GM12878 (cell line): ENCODE measurements around the gene CUZD1. TPM values are rescaled to one million over a fixed set of nuclear protein-coding genes. Genes with fewer than 3 reads are reported as not detected.

Experiments used
- ATAC-seq: fragments of 200-7000 bp; cut with Tn5 transposase; 3 replicates; pipeline ENCODE4 v1.9.1; 2020; ENCODE audit warnings: mild to moderate bottlenecking, moderate library complexity
- BruUV-seq: library from RNA; stranded (reverse); fragments of 400-500 nt; replicated peaks from 2 replicates; lab custom pipeline; 2021; lab: Mats Ljungman, UMichigan
- CTCF ChIA-PET: fragments of 300-600 bp; sonication (Branson Sonifier 250); formaldehyde crosslinking; extraction: SDS; loops from one replicate; lab custom pipeline; 2021; ENCODE audit warnings: inconsistent platforms; lab: Yijun Ruan, JAX
- POLR2A ChIA-PET: fragments of 350-600 bp; formaldehyde crosslinking; extraction: SDS; loops from one replicate; lab custom pipeline; 2021; ENCODE audit warnings: inconsistent platforms; lab: Charles Lee
- RAD21 ChIA-PET: fragments of 300-600 bp; sonication (Branson Sonifier 250); formaldehyde crosslinking; loops from one replicate; lab custom pipeline; 2023; ENCODE audit warnings: antibody characterized with exemption; ENCODE audit not compliant: unreplicated experiment; lab: Charles Lee
- SMC1A ChIA-PET: fragments of 300-600 bp; sonication (Branson Sonifier 250); formaldehyde crosslinking; loops from one replicate; lab custom pipeline; 2023; ENCODE audit not compliant: unreplicated experiment, uncharacterized antibody; lab: Charles Lee
- DNase-seq: peaks from one replicate; pipeline ENCODE4 v3.0.0-alpha.2; 2011; ENCODE audit warnings: low read depth, low spot score
- FAIRE-seq: peaks from 3 replicates; lab custom pipeline; 2011; peaks lifted over from hg19 to GRCh38; lab: Jason Lieb, UNC
- H2AFZ ChIP-seq: 2 replicates; pipeline ENCODE4 v1.6.0; 2011; ENCODE audit warnings: low read depth, low read length, control low read depth; ENCODE audit not compliant: control insufficient read depth
- H3K27ac ChIP-seq: 2 replicates; pipeline ENCODE4 v1.5.1; 2011; ENCODE audit warnings: control low read depth; ENCODE audit not compliant: control insufficient read depth, insufficient read depth
- H3K27me3 ChIP-seq, 2 experiments: replicated peaks in 1 of 2; 2 replicates each; pipeline versions ENCODE4 v1.6.0 to v1.6.1; 2011; ENCODE audit warnings: low read length in 1 of 2; ENCODE audit not compliant: control insufficient read depth in 2 of 2, insufficient read depth in 2 of 2
- H3K36me3 ChIP-seq, 2 experiments: 2 replicates each; pipeline ENCODE4 v1.5.1; 2011; ENCODE audit warnings: low read length in 1 of 2; ENCODE audit not compliant: control insufficient read depth in 2 of 2, insufficient read depth in 2 of 2
- H3K4me1 ChIP-seq: 2 replicates; pipeline ENCODE4 v1.6.1; 2011; ENCODE audit warnings: mild to moderate bottlenecking, low read length, moderate library complexity, mixed read lengths; ENCODE audit not compliant: control insufficient read depth, insufficient read depth
- H3K4me2 ChIP-seq: 2 replicates; pipeline ENCODE4 v1.6.0; 2011; ENCODE audit warnings: control low read depth; ENCODE audit not compliant: control insufficient read depth, insufficient read depth
- H3K4me3 ChIP-seq: fragments of 200-600 bp; sonication (generic); 2 replicates; pipeline ENCODE4 v1.5.1; 2016
- H3K79me2 ChIP-seq: 2 replicates; pipeline ENCODE4 v1.6.0; 2011; ENCODE audit warnings: low read length; ENCODE audit not compliant: control insufficient read depth, insufficient read depth
- H3K9ac ChIP-seq: 2 replicates; pipeline ENCODE4 v1.8.0; 2011; ENCODE audit warnings: low read length, control low read depth, mixed read lengths; ENCODE audit not compliant: control insufficient read depth, insufficient read depth
- H3K9me3 ChIP-seq: replicated peaks from 3 replicates; pipeline ENCODE4 v1.5.1; 2011; ENCODE audit warnings: mild to moderate bottlenecking, low read length; ENCODE audit not compliant: control insufficient read depth, insufficient read depth
- H4K20me1 ChIP-seq: 2 replicates; pipeline ENCODE4 v1.6.0; 2011; ENCODE audit not compliant: control insufficient read depth, insufficient read depth
- BCL11A ChIP-seq: IDR thresholded peaks from 2 replicates; pipeline ENCODE4 v1.6.1; 2011; ENCODE audit warnings: low read depth, low read length
- CBFB ChIP-seq: IDR thresholded peaks from 2 replicates; pipeline ENCODE4 v1.6.1; 2016; ENCODE audit warnings: antibody characterized with exemption, low read depth
- HCFC1 ChIP-seq: fragments of 150-350 bp; IDR thresholded peaks from 2 replicates; pipeline ENCODE4 v1.6.1; 2014; ENCODE audit warnings: low read length
- HSF1 ChIP-seq: fragments of 150-350 bp; IDR thresholded peaks from 2 replicates; pipeline ENCODE4 v1.6.1; 2014; ENCODE audit warnings: mild to moderate bottlenecking, low read depth, low read length
- MTA3 ChIP-seq: IDR thresholded peaks from 2 replicates; pipeline ENCODE4 v1.6.1; 2012; ENCODE audit warnings: low read length, inconsistent platforms, borderline replicate concordance
- NFYA ChIP-seq: IDR thresholded peaks from 2 replicates; pipeline ENCODE4 v1.6.1; 2011; ENCODE audit warnings: low read depth, mild to moderate bottlenecking, low read length, improper control_type of control experiment, borderline replicate concordance
- NFYB ChIP-seq: IDR thresholded peaks from 2 replicates; pipeline ENCODE4 v1.6.1; 2011; ENCODE audit warnings: low read depth, mild to moderate bottlenecking, low read length, improper control_type of control experiment, moderate library complexity; ENCODE audit not compliant: insufficient read depth
- NR2C1 ChIP-seq: fragments of 450-650 bp; IDR thresholded peaks from 2 replicates; pipeline ENCODE4 v1.6.1; 2017; ENCODE audit warnings: antibody characterized with exemption, mild to moderate bottlenecking, moderate library complexity
- PBX3 ChIP-seq: IDR thresholded peaks from 2 replicates; pipeline ENCODE4 v1.6.1; 2011; ENCODE audit warnings: mild to moderate bottlenecking, low read depth, low read length, moderate library complexity; ENCODE audit not compliant: insufficient replicate concordance
- SUZ12 ChIP-seq: fragments of 200-600 bp; sonication (generic); IDR thresholded peaks from one replicate; pipeline ENCODE4 v1.6.1; 2018; ENCODE audit warnings: antibody characterized with exemption, mild to moderate bottlenecking; ENCODE audit not compliant: unreplicated experiment
- ZNF592 ChIP-seq: fragments of 450-650 bp; IDR thresholded peaks from 2 replicates; pipeline ENCODE4 v1.6.1; 2017; ENCODE audit warnings: mild to moderate bottlenecking, moderate library complexity
- WGBS: methylation state at CpG from one replicate; pipeline ENCODE4 v1.1.6; 2016; ENCODE audit warnings: low lambda C conversion rate; ENCODE audit not compliant: insufficient replicate concordance, insufficient coverage; ENCODE audit errors: missing lambda C conversion rate; 5-methylcytosine and 5-hydroxymethylcytosine counted together
- in situ Hi-C: fragments of 300-500 bp; cut with MboI; formaldehyde crosslinking; loops from 9 replicates; pipeline ENCODE4 v1.14.3; 2018; ENCODE audit warnings: mixed read lengths
- intact Hi-C: fragments of 100-400 bp; cut with micrococcal nuclease; formaldehyde crosslinking; loops from one replicate; pipeline ENCODE4 v1.14.2; 2022; ENCODE audit not compliant: unreplicated experiment
- polyA plus RNA-seq, 11 experiments: library from polyadenylated mRNA; depleted of rRNA in 4 of 11; unstranded in 6 of 11; stranded (reverse) in 5 of 11; fragments of >200 nt; fragmentation: Nextera tagmentation in 4 of 11; fragmentation: Illumina TruSeq in 1 of 11; extraction: Ambion mirVana in 4 of 11; extraction: Trizol in 1 of 11; gene quantifications; 1 replicate in 1 of 11; 2 replicates in 10 of 11; pipeline versions ENCODE4 v1.2.1 to v1.2.3, GENCODE V29; 2011 to 2016; ENCODE audit warnings: inconsistent platforms in 2 of 11, missing spikeins in 2 of 11, low read depth in 1 of 11
- total RNA-seq, 4 experiments: library from RNA; depleted of rRNA in 3 of 4; stranded (reverse); fragments of >200 nt in 3 of 4; fragmentation: Illumina TruSeq in 1 of 4; extraction: Trizol in 1 of 4; gene quantifications; 2 replicates each; pipeline versions ENCODE4 v1.2.1 to v1.2.3, GENCODE V29; 2013 to 2021

Gene CUZD1
- total and polyA plus RNA-seq, 10 of the 15 experiments (the other 5 are each of a cell fraction or from before 2014, with no cell fraction given), result 0.66 to 2.3 (median 1.5) TPM

GRCh38 chr10:122850705-122851640, 5.3 kb upstream of the CUZD1 start (continued):
- no peak for TF ChIP-seq ZNF592
- no peak for TF ChIP-seq MTA3
- TF ChIP-seq SUZ12, result no peak

- TF ChIP-seq HCFC1, result no peak
- no peak for TF ChIP-seq BCL11A
- no peak for TF ChIP-seq NR2C1
- TF ChIP-seq CBFB, result no peak
- no peak for TF ChIP-seq PBX3
- no peak for TF ChIP-seq NFYA
- no peak for TF ChIP-seq NFYB
- TF ChIP-seq HSF1, result no peak
- FAIRE-seq (no peak), ATAC-seq (no peak), DNase-seq (no peak)
- in situ Hi-C loops, result no loop called here
- POLR2A ChIA-PET, result no interaction called here
- Histone ChIP-seq H3K4me3 (no peak overlapping the region), H3K9ac (no peak overlapping the region), H3K9me3 (no peaks in the 10 kb centered on the region), H3K4me2 (no peak overlapping the region), H3K27me3 (no peaks in the 10 kb centered on the region), H2AFZ (no peak overlapping the region), H4K20me1 (no peaks in the 10 kb centered on the region; the same call in 1 of the 2 replicates), H3K4me1 (no peaks in the 10 kb centered on the region; the same call in 1 of the 2 replicates), H3K27ac (no peak overlapping the region), H3K36me3 (peaks cover 0 to 8% of the 10 kb centered on the region in 2 experiments), H3K79me2 (no peaks in the 10 kb centered on the region; the same call in 1 of the 2 replicates)
- 93% methylated on average over 12 of the region's 12 CpGs for WGBS
- CTCF ChIA-PET, result no interaction called here
- RAD21 ChIA-PET, result no interaction called here
- BruUV-seq, result no TSS peak
- intact Hi-C loops, result no loop called here
- SMC1A ChIA-PET, result no interaction called here
These were observed 4.4 kb upstream of the CUZD1 start for GRCh38 chr10:122849900-122850605.
